ENCODE measurements around the gene MTHFR.

Gene MTHFR

GRCh38 chr1:11782127-11782708 is 23.5 kb downstream of the MTHFR start:
- DNase-seq (ENCODE audit: low read depth): no peak

GRCh38 chr1:11781297-11781696 is 24.5 kb downstream of the MTHFR start:
- DNase-seq (ENCODE audit: low read depth): no peak

- no peak for DNase-seq (ENCODE audit: low read depth)
These were observed 25.2 kb downstream of the MTHFR start for GRCh38 chr1:11780380-11781147.

- DNase-seq (ENCODE audit: low read depth): no peak
These were observed 25.9 kb downstream of the MTHFR start for GRCh38 chr1:11779715-11780379.

- no peak for DNase-seq (ENCODE audit: low read depth)
These were observed 26.7 kb downstream of the MTHFR start for GRCh38 chr1:11778844-11779623.

GRCh38 chr1:11778336-11778735 is 27.4 kb downstream of the MTHFR start:
- DNase-seq (ENCODE audit: low read depth): no peak

- no peak for DNase-seq (ENCODE audit: low read depth)
These were observed 28.0 kb downstream of the MTHFR start for GRCh38 chr1:11777658-11778322.

GRCh38 chr1:11774753-11775152 is 31.0 kb downstream of the MTHFR start:
- no peak for DNase-seq (ENCODE audit: low read depth)

- no peak for DNase-seq (ENCODE audit: low read depth)
These were observed 33.3 kb downstream of the MTHFR start for GRCh38 chr1:11772458-11772857.

GRCh38 chr1:11771481-11772043 is 34.2 kb downstream of the MTHFR start:
- no peak for DNase-seq (ENCODE audit: low read depth)

GRCh38 chr1:11770011-11770410 is 35.8 kb downstream of the MTHFR start:
- no peak for DNase-seq (ENCODE audit: low read depth)

GRCh38 chr1:11769274-11769673 is 36.5 kb downstream of the MTHFR start:
- no peak for DNase-seq (ENCODE audit: low read depth)

- no peak for DNase-seq (ENCODE audit: low read depth)
These were observed 36.9 kb downstream of the MTHFR start for GRCh38 chr1:11768821-11769220.

GRCh38 chr1:11767922-11768704 is 37.7 kb downstream of the MTHFR start:
- no peak for DNase-seq (ENCODE audit: low read depth)

GRCh38 chr1:11766429-11766776 is 39.4 kb downstream of the MTHFR start:
- no peak for DNase-seq (ENCODE audit: low read depth)

GRCh38 chr1:11765661-11766428 is 39.9 kb downstream of the MTHFR start:
- no peak for DNase-seq (ENCODE audit: low read depth)

GRCh38 chr1:11764519-11764918 is 41.2 kb downstream of the MTHFR start:
- DNase-seq (ENCODE audit: low read depth): no peak

- no peak for DNase-seq (ENCODE audit: low read depth)
These were observed 41.6 kb downstream of the MTHFR start for GRCh38 chr1:11764115-11764514.

- DNase-seq (ENCODE audit: low read depth): no peak
These were observed 43.8 kb downstream of the MTHFR start, which contains the start of gene C1orf167 for GRCh38 chr1:11761988-11762406. Gene C1orf167 (plus strand): TSS chr1:11762193. CDS start chr1:11764401, 2,208 bp downstream.

- no peak for DNase-seq (ENCODE audit: low read depth)
These were observed 44.5 kb downstream of the MTHFR start for GRCh38 chr1:11761285-11761684.

All from stimulated activated CD8-positive, alpha-beta memory T cell treated with anti-CD3 and anti-CD28 coated beads, Interleukin-12 subunit alpha, Interleukin-12 subunit beta, amount 100 ng/mL, for 4 hours (primary cell).